ENCODE results near the gene CEP19. TPM values are rescaled to one million over a fixed set of nuclear protein-coding genes. Genes with fewer than 3 reads are reported as not detected.
"Not testable (repeated sequence)": the region's sequence is repeated elsewhere in the genome, so short reads cannot be mapped to it uniquely, and the experiment has no call there.

Gene CEP19, protein sequence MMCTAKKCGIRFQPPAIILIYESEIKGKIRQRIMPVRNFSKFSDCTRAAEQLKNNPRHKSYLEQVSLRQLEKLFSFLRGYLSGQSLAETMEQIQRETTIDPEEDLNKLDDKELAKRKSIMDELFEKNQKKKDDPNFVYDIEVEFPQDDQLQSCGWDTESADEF
- total RNA-seq (2014; rRNA removed; shearing (Covaris generic)) = 1.8 and 3.7 TPM in 2 replicates

DNA sequence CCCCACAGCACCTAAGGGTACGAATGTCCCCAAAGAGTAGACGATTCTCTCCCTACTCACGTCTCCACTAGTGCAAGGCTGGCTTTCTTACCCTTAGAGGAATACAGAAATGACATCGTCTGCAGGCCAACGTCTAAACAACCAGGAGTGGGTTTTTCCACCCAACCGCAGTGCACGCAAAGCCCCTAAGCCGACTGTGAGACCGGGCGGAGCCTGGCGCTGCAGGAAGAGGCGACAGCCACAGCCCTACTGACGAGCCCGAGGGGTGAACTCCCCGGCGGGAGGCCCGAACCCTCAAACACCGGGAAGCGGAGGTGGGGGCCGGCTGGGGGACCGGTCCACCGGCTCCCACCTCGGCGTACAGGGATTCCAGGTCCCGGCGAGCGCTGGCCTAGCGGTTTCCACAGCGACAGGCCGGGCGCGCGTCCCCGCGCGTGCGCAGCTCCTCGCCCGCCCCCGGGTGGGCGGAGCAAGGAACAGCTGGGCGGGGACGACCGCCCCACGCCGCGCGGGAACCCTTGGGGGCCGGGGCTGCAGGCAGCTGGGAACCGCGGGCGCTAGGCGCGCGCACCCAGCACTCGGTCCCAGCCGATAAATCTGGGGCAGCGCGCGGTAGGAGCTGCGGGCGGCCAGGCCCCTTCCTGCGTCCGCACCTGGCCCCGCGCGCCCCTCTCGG is at the start of gene CEP19, which contains the start of gene PIGX:
Gene CEP19 (minus strand): TSS at position 413 of the 676 bp plus-strand sequence. CDS start 3,593 bp downstream, outside the sequence.
Gene PIGX (plus strand): TSS at position 540 of the 676 bp plus-strand sequence.
- peak; percentile 94 for DNase-seq
- H3K36me3 ChIP-seq (replicated peaks; ENCODE audit: control insufficient read depth, insufficient read depth, low read length) = no peaks in the 10 kb centered on the region
- H3K4me3 ChIP-seq (ENCODE audit: insufficient read depth, low read depth, low read length) = peak within 1 kb of the TSS; percentile 82
- no peaks in the 10 kb centered on the region for H3K27me3 ChIP-seq (ENCODE audit: control insufficient read depth, insufficient read depth, low read length)

DNA sequence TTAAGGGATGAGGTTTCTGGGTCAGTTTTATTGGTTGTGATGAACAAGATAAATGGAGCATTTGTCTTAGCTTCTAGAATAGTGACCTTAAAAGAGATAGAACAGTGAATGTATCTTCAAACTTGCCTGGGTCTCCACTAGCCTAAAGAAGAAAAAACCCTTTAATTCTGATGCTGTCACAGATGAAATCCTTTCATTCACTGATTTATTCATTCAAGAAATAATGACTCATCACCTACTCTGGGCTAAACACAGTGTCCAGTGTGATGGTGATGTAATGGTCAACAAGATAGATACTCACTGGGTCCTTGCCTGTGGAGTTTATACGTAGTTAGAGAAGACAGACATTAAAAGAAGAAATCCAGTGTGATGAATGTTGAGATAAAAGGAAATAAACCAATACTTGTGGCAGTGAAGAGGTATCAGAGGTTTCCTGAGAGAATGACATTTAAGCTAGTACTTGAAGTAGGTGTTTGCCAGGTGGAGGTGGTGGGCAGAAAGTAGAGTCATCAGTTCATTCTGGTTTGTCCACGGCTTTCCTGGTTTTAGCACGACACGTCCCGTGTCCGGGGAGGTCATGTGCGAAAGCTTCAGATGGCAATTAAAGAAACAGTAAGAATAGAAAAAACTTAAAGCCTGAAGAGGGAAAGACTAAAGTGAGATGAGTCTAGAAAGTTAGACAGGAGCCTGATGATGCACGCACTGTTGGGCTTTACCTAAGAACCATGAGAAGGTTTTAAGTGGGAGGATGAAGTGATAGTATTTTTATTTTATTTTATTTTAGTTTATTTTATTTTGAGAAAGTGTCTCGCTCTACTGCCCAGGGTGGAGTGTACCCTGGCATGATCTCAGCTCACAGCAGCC is 46.1 kb upstream of the CEP19 start:
- no peaks in the 10 kb centered on the region for H3K27me3 ChIP-seq (ENCODE audit: control insufficient read depth, insufficient read depth, low read length)
- no peak overlapping the region for H3K4me3 ChIP-seq (ENCODE audit: insufficient read depth, low read depth, low read length)
- no peaks in the 10 kb centered on the region; the same call in 1 of the 2 replicates for H3K36me3 ChIP-seq (replicated peaks; ENCODE audit: control insufficient read depth, insufficient read depth, low read length)
- DNase-seq = no peak

DNA sequence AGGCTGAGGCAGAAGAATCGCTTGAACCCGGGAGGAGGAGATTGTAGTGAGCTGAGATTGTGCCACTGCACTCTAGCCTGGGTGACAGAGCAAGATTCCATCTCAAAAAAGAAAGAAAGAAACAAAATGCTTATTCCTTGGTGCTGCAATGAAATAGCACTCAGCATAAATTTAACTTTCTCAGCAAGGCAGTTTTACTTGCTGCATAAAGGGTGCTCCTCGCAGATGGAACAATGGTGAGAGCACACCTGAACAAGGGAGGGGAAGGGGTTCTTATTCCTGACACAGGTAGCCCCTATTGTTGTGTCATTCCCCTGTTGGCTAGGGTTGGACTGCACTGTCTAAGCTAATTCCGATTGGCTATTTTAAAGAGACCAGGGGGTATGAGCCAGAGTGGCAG is 44.7 kb upstream of the CEP19 start:
- DNase-seq = no peak
- Histone ChIP-seq H3K4me3 (ENCODE audit: insufficient read depth, low read depth, low read length) (no peak overlapping the region), H3K27me3 (ENCODE audit: control insufficient read depth, insufficient read depth, low read length) (no peaks in the 10 kb centered on the region), H3K36me3 (replicated peaks; ENCODE audit: control insufficient read depth, insufficient read depth, low read length) (no peaks in the 10 kb centered on the region; the same call in 1 of the 2 replicates)

DNA sequence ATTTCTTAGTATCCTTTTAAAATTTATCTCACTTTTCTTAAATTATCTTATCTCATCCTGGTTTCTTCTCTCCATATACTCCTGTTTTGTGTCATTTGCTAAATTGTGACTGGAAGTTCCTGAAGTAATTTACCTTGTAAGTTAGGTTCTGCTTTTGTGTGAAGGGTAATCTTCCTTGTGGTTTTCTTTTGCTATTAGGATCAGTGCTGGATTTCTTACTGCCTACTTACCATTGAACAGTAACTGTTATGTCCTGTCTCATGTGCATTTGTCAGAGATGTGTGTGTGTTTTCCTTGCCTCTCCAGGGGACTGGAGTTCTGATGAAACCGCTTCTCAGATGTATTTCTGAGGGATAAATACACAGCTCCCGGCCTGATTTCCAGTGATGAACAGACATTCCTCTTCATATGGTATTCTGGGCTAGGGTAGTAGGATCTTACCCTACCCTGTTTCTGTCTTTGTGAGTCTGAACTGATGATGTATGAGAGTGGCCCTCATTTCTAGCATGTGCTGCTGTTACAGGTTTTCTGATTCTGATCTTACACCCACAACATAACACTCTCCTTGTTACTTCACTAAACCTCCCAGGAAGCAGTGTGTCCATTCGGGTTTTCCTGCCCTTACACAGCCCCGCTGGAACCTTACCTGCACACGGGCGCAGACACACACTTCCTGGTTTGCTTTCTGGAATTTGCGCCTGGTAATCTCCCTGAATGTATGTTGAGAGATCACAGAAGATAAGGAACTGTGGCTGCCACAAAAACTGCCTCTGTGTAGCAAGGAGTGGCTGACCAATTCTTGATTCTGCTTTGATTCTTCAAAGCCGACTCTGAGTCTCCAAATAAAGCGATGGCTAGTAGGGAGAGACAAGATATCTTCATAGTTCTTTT is 42.3 kb upstream of the CEP19 start:
- no peaks in the 10 kb centered on the region; the same call in 1 of the 2 replicates for H3K36me3 ChIP-seq (replicated peaks; ENCODE audit: control insufficient read depth, insufficient read depth, low read length)
- H3K27me3 ChIP-seq (ENCODE audit: control insufficient read depth, insufficient read depth, low read length) = no peaks in the 10 kb centered on the region
- DNase-seq = no peak
- no peak overlapping the region for H3K4me3 ChIP-seq (ENCODE audit: insufficient read depth, low read depth, low read length)

DNA sequence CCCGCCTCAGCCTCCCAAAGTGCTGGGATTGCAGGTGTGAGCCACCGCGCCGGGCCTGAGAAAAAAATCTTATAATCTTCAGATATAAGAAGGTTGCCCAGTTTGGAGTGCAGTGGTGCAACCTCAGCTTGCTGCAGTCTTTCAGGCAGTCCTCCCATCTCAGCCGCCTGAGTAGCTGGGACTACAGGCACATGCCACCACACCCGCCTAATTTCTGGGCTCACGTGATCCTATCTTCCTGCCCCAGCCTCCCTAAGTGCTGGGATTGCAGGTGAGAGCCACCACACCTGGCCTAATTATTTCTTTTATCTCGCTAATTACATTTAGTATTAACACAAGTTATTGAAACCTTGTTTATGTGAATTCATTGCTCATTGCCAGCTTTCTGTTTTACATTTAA is 41.2 kb upstream of the CEP19 start:
- Histone ChIP-seq H3K36me3 (replicated peaks; ENCODE audit: control insufficient read depth, insufficient read depth, low read length) (no peaks in the 10 kb centered on the region; the same call in 1 of the 2 replicates), H3K4me3 (ENCODE audit: insufficient read depth, low read depth, low read length) (no peak overlapping the region), H3K27me3 (ENCODE audit: control insufficient read depth, insufficient read depth, low read length) (no peaks in the 10 kb centered on the region)
- no peak for DNase-seq

DNA sequence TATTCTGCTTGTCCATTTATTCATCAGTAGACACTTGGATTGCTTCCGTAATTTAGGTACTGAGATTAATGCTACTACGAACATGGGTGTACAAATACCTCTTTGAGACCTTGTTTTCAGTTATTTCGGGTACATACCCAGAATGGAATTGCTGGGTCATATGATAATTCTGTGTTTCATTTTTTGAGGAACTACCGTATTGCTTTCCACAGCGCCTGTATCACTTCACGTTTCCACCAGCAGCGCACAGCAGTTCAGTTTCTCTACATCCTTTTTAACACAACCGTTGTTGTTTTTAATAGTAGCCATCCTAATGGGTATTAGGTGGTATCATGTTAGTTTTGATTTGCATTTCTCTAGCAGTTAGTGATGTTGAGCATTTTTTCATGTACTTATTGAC is 37.1 kb upstream of the CEP19 start:
- no peak for DNase-seq
- Histone ChIP-seq H3K36me3 (replicated peaks; ENCODE audit: control insufficient read depth, insufficient read depth, low read length) (no peaks in the 10 kb centered on the region; the same call in 1 of the 2 replicates), H3K4me3 (ENCODE audit: insufficient read depth, low read depth, low read length) (no peak overlapping the region), H3K27me3 (ENCODE audit: control insufficient read depth, insufficient read depth, low read length) (no peaks in the 10 kb centered on the region)

DNA sequence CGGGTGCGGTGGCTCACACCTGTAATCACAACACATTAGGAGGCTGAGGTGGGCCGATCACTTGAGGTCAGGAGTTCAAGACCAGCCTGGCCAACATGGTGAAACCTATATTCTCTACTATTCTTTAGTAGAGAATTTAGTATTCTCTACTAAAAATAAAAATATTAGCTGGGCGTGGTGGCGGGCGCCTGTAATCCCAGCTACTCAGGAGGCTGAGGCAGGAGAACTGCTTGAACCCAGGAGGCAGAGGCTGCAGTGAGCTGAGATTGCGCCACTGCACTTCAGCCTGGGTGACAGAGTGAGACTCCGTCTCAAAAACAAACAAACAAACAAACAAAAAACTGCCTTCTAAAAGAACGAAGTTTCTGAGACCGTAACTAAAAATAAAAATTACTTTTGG is 31.5 kb upstream of the CEP19 start:
- not testable (repeated sequence) for H3K4me3 ChIP-seq (ENCODE audit: insufficient read depth, low read depth, low read length); DNase-seq; H3K27me3 ChIP-seq (ENCODE audit: control insufficient read depth, insufficient read depth, low read length)

DNA sequence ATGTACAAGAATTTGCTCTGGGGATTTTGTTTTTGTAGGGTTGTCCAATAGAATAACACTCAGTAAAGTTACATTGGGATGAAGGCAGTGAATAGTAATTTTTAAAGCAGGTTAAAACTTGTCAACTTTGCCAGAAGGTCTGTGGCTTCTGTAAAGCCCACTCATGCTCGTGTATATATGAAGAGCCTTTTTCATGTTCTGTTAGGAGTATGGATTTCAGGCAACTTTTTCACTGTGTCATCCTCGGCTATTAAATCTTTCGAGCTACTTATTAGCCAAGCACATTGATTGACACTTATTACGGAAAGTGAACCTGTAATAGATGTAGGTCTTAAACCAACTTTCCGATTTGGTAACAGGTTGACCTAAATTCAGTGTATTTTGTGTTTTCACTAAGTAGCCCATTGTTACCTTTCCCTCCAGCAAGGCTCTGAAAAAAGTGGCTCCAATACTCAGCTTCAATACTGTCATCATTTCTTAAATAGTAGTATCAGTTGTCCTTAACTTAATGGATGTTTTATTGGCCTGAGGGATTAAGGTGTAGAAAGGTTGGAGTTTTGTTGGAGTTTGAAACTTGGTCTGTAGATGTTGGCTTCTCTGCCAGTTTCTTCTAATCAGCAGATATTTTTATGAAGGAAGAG is 29.3 kb upstream of the CEP19 start:
- no peaks in the 10 kb centered on the region for H3K36me3 ChIP-seq (replicated peaks; ENCODE audit: control insufficient read depth, insufficient read depth, low read length)
- DNase-seq = no peak
- peak overlapping the region; percentile 93 for H3K4me3 ChIP-seq (ENCODE audit: insufficient read depth, low read depth, low read length)
- H3K27me3 ChIP-seq (ENCODE audit: control insufficient read depth, insufficient read depth, low read length) = no peaks in the 10 kb centered on the region

More for the DNA sequence above, 31.5 kb upstream of the CEP19 start:
- H3K36me3 ChIP-seq (replicated peaks; ENCODE audit: control insufficient read depth, insufficient read depth, low read length) = not testable (repeated sequence)

DNA sequence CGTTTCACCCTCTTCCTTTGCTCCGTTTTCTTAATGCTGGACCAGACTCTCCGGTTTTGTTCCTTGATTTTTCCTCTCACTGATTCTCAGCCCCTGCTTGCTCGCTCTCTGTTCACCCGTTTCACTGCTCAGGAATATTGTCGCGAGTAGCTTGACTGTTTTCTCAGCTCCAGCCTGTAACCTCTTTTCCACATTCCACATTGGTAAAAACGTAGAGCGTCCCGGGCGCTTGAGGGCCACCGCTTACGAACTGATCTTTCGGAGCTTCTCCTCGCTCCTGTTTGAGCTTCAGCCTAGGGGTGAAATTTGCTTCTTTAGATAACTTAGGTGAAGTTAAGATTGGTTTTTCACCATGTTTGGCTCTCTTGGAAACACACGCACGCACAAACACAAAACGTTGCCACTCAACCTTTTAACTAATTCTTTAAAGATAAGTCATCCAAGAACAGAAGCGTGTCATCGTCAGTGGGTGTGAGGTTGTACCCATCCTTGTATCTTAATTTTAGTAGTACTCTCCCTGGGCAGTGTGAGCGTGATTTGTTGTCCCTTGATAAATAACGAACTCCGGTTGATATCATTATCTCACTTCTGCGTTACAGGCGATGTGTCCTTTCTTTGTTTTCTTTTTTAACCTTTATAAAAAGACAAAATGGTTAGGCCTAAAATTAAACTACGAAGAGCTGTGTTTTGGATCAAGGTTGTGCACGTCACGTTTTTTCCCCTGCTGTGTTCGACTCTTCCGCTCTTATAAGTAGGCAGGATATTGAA is 28.6 kb upstream of the CEP19 start:
- Histone ChIP-seq H3K4me3 (ENCODE audit: insufficient read depth, low read depth, low read length) (peak overlapping the region; percentile 93), H3K27me3 (ENCODE audit: control insufficient read depth, insufficient read depth, low read length) (no peaks in the 10 kb centered on the region), H3K36me3 (replicated peaks; ENCODE audit: control insufficient read depth, insufficient read depth, low read length) (no peaks in the 10 kb centered on the region)
- peak; percentile 47 for DNase-seq

DNA sequence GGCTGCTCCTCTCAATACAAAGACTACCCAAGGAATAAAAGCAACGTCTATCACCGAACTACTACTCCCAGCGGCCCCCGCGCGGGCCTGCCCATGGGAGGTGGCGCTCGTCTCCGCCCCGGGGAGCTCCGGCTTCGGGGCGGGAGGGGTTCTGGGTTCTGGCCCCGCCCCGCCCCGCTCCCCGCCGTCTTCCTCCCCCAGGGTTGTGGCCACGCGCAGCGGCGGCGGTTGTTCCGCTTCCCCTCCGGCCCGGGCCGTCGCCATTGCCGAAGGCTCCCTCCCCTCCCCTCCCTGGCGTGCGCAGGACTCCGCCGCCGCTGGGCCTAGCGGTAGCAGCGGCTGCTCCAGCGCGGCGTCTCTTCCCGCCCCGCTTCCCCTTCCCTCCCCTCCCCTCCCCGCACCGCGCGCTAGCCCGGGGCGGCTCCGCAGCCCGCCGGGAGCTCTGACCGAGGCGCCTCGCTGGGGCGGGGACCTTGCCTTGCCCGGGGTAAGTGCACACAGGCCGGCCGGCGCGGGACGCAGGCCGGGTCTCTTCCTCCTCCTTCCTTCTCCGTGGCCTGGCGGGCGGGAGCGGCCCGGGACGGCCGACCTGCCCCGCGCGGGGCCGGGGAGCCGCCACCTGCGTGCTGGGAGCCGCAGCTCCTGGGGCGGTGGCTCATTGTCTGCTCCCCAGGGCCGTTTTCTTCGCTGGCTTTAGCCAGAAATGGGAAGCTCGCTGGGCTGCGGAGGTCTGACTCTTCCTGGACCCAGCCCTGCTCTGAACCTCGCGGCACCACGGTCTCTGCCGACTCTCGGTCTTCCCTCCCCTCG is 27.8 kb upstream of the CEP19 start, which contains the start of gene PAK2:
Gene PAK2 (plus strand): TSS at position 187 of the 810 bp plus-strand sequence. CDS start 42,790 bp downstream, outside the sequence.
- DNase-seq = peak; percentile 94
- Histone ChIP-seq H3K36me3 (replicated peaks; ENCODE audit: control insufficient read depth, insufficient read depth, low read length) (no peaks in the 10 kb centered on the region), H3K4me3 (ENCODE audit: insufficient read depth, low read depth, low read length) (peak within 1 kb of the TSS; percentile 93), H3K27me3 (ENCODE audit: control insufficient read depth, insufficient read depth, low read length) (no peaks in the 10 kb centered on the region)

DNA sequence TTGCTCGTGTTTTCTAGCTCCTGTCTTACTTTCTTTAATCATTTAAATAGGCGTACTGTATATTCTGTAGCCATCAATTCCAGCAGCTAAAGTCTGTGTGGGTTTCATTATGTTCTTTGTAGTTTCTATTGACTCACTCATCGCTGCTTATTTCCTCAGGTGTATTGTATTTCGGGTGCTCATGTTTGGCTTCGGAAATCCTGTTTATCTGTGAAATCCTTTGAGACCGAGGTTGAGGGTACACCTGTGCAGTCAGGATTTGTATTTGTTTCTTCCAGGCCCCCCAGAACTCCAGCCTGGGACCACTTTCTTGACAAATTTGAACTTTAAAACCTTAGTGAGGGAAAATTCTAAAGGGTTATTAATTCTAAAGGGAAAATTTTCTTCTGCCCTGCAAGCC is 25.6 kb upstream of the CEP19 start:
- no peak overlapping the region for H3K4me3 ChIP-seq (ENCODE audit: insufficient read depth, low read depth, low read length)
- H3K27me3 ChIP-seq (ENCODE audit: control insufficient read depth, insufficient read depth, low read length) = no peaks in the 10 kb centered on the region
- H3K36me3 ChIP-seq (replicated peaks; ENCODE audit: control insufficient read depth, insufficient read depth, low read length) = no peaks in the 10 kb centered on the region
- no peak for DNase-seq

DNA sequence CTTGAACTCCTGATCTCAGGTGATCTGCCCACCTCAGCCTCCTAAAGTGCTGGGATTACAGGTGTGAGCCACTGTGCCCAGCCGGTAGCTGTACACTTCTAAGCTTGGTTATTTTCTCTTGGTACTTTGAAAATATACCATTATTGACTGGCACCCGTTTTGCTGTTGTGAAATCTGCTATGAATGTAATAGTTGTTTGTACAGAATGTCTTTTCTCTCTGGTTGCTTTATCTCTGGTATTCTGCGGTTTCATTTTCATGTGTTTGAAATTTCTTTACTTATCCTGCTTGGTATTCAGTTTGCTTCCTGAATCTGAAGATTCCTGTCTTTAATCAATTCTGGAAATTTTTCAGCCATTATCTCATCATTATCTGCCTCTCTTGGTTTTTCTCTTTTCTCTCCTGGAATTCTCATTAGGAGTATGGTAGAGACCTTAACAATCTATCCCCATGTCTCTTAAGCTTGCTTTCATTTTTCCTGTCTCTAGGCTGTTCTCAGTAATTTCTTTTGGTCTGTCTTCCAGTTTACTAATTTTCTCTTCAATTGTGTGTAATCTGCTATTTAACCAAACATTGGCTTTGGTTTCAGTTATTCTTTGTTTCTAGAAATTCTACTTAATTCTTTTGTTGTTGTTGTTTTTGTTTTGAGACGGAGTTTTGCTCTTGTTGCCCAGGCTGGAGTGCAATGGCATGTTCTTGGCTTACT is 24.8 kb upstream of the CEP19 start:
- no peak overlapping the region for H3K4me3 ChIP-seq (ENCODE audit: insufficient read depth, low read depth, low read length)
- H3K27me3 ChIP-seq (ENCODE audit: control insufficient read depth, insufficient read depth, low read length) = no peaks in the 10 kb centered on the region
- no peak for DNase-seq

More for the DNA sequence above, 24.8 kb upstream of the CEP19 start:
- no peaks in the 10 kb centered on the region for H3K36me3 ChIP-seq (replicated peaks; ENCODE audit: control insufficient read depth, insufficient read depth, low read length)

Measured in H7 (cell line).